HCT116 (cell line): ENCODE measurements around the gene RSPH6A. TPM values are rescaled to one million over a fixed set of nuclear protein-coding genes. Genes with fewer than 3 reads are reported as not detected.

Experiments used
- ATAC-seq: fragments of 200-7000 bp; cut with Tn5 transposase; 2 replicates; pipeline ENCODE4 v1.9.1; 2020; ENCODE audit warnings: mild to moderate bottlenecking, moderate library complexity
- BruUV-seq: library from RNA; stranded (reverse); fragments of 400-500 nt; replicated peaks from 2 replicates; lab custom pipeline; 2021; lab: Mats Ljungman, UMichigan
- CTCF ChIA-PET: fragments of 300-600 bp; sonication (Branson Sonifier 250); formaldehyde crosslinking; loops from one replicate; lab custom pipeline; 2021; ENCODE audit warnings: antibody characterized with exemption; lab: Charles Lee
- POLR2A ChIA-PET: fragments of 300-600, 350-600 bp; sonication (Branson Sonifier 250); formaldehyde crosslinking; loops from one replicate; lab custom pipeline; 2021; ENCODE audit warnings: antibody characterized with exemption; lab: Charles Lee
- RAD21 ChIA-PET, 2 experiments: fragments of 300-600 bp; sonication (Branson Sonifier 250); formaldehyde crosslinking; loops; one replicate each; lab custom pipeline; 2023; ENCODE audit warnings: low total read pairs in 2 of 2; ENCODE audit not compliant: uncharacterized antibody in 2 of 2, unreplicated experiment in 2 of 2, low non-redundant PET in 1 of 2; lab: Charles Lee
- DNase-seq: peaks from one replicate; pipeline ENCODE4 v3.0.0-alpha.2; 2010; ENCODE audit warnings: low read depth, low spot score
- H2AFZ ChIP-seq: fragments of 200-600 bp; shearing (Covaris generic), sonication (generic); 2 replicates; pipeline ENCODE4 v1.6.1; 2017; ENCODE audit warnings: low read depth, mixed run types, mixed read lengths, antibody characterized with exemption, low read length; ENCODE audit not compliant: poor library complexity, severe bottlenecking
- H3K27ac ChIP-seq: 2 replicates; pipeline ENCODE4 v1.5.1; 2012; ENCODE audit warnings: low read depth, low read length
- H3K27me3 ChIP-seq: fragments of 200-600 bp; sonication (generic); 2 replicates; pipeline ENCODE4 v1.6.1; 2016; ENCODE audit warnings: mixed run types, low read length, mixed read lengths; ENCODE audit not compliant: insufficient read depth
- H3K36me3 ChIP-seq, 2 experiments: fragments of 200-500 bp in 1 of 2; fragments of 200-600 bp in 1 of 2; sonication (Bioruptor generic) in 1 of 2; sonication (generic) in 1 of 2; 2 replicates each; pipeline versions ENCODE4 v1.5.1 to v1.6.1; 2014 to 2016; ENCODE audit warnings: low read length in 2 of 2, inconsistent platforms in 1 of 2, mixed read lengths in 1 of 2, mixed run types in 1 of 2; ENCODE audit not compliant: insufficient read depth in 2 of 2, control insufficient read depth in 1 of 2
- H3K4me1 ChIP-seq, 2 experiments: fragments of 200-600 bp in 1 of 2; sonication (generic) in 1 of 2; 2 replicates each; pipeline versions ENCODE4 v1.5.1 to v1.6.1; 2012 to 2017; ENCODE audit warnings: low read length in 2 of 2, inconsistent platforms in 1 of 2, mild to moderate bottlenecking in 1 of 2, mixed read lengths in 1 of 2, mixed run types in 1 of 2, moderate library complexity in 1 of 2; ENCODE audit not compliant: insufficient read depth in 2 of 2, control insufficient read depth in 1 of 2
- H3K4me2 ChIP-seq: fragments of 200-600 bp; sonication (generic); 2 replicates; pipeline ENCODE4 v1.6.1; 2017; ENCODE audit warnings: mixed run types, low read length, mixed read lengths
- H3K4me3 ChIP-seq, 2 experiments: fragments of 200-600 bp in 1 of 2; sonication (generic) in 1 of 2; replicated peaks in 1 of 2; 2 replicates each; pipeline ENCODE4 v1.5.1; 2011 to 2016; ENCODE audit warnings: low read length in 2 of 2, control low read depth in 1 of 2, low read depth in 1 of 2, mild to moderate bottlenecking in 1 of 2, mixed read lengths in 1 of 2, mixed run types in 1 of 2
- H3K79me2 ChIP-seq: fragments of 200-600 bp; sonication (generic); 2 replicates; pipeline ENCODE4 v1.6.1; 2017; ENCODE audit warnings: mild to moderate bottlenecking, mixed run types, low read length, moderate library complexity, mixed read lengths; ENCODE audit not compliant: insufficient read depth
- H3K9ac ChIP-seq: fragments of 200-600 bp; sonication (generic); 2 replicates; pipeline ENCODE4 v1.6.1; 2016; ENCODE audit warnings: low read length, mixed read lengths
- H3K9me2 ChIP-seq: fragments of 200-600 bp; sonication (generic), shearing (Covaris generic); 2 replicates; pipeline ENCODE4 v1.6.1; 2017; ENCODE audit warnings: mixed run types, mild to moderate bottlenecking, moderate library complexity; ENCODE audit not compliant: insufficient read depth
- H3K9me3 ChIP-seq, 2 experiments: fragments of 200-500 bp in 1 of 2; fragments of 200-600 bp in 1 of 2; sonication (Bioruptor generic) in 1 of 2; sonication (generic) in 1 of 2; 2 replicates each; pipeline ENCODE4 v1.6.1; 2014 to 2017; ENCODE audit warnings: low read length in 2 of 2, mixed read lengths in 2 of 2, inconsistent platforms in 1 of 2, low read depth in 1 of 2, mild to moderate bottlenecking in 1 of 2, mixed run types in 1 of 2, moderate library complexity in 1 of 2; ENCODE audit not compliant: control insufficient read depth in 1 of 2, insufficient read depth in 1 of 2
- H4K20me1 ChIP-seq: fragments of 200-600 bp; sonication (generic), shearing (Covaris generic); 2 replicates; pipeline ENCODE4 v1.6.1; 2017; ENCODE audit warnings: mixed run types, mild to moderate bottlenecking, moderate library complexity; ENCODE audit not compliant: insufficient read depth
- CBX3 ChIP-seq: IDR thresholded peaks from 2 replicates; pipeline ENCODE4 v1.6.1; 2012; ENCODE audit warnings: low read depth
- CEBPB ChIP-seq: IDR thresholded peaks from 2 replicates; pipeline ENCODE4 v1.6.1; 2012; ENCODE audit warnings: low read depth
- EGR1 ChIP-seq: IDR thresholded peaks from 2 replicates; pipeline ENCODE4 v1.6.1; 2012; ENCODE audit warnings: low read depth
- EZH2 ChIP-seq: fragments of 200-600 bp; sonication (generic); IDR thresholded peaks from 2 replicates; pipeline ENCODE4 v1.6.1; 2017; ENCODE audit warnings: antibody characterized with exemption, mixed run types
- EZH2phosphoT487 ChIP-seq: fragments of 200-600 bp; IDR thresholded peaks from 2 replicates; pipeline ENCODE4 v1.6.1; 2018; ENCODE audit warnings: antibody characterized with exemption, borderline replicate concordance
- FOSL1 ChIP-seq: IDR thresholded peaks from 2 replicates; pipeline ENCODE4 v1.6.1; 2012; ENCODE audit warnings: low read depth
- JUND ChIP-seq: IDR thresholded peaks from 2 replicates; pipeline ENCODE4 v1.6.1; 2012
- POLR2A ChIP-seq: IDR thresholded peaks from 2 replicates; pipeline ENCODE4 v1.7.0; 2011; ENCODE audit warnings: borderline replicate concordance; ENCODE audit not compliant: insufficient read depth, insufficient read length; ENCODE audit errors: extremely low read depth
- REST ChIP-seq: IDR thresholded peaks from 2 replicates; pipeline ENCODE4 v1.6.1; 2012; ENCODE audit warnings: low read depth
- SIN3A ChIP-seq: IDR thresholded peaks from 2 replicates; pipeline ENCODE4 v1.6.1; 2012; ENCODE audit warnings: low read depth
- SP1 ChIP-seq: IDR thresholded peaks from 2 replicates; pipeline ENCODE4 v1.6.1; 2012; ENCODE audit warnings: low read depth
- SRF ChIP-seq: IDR thresholded peaks from 2 replicates; pipeline ENCODE4 v1.6.1; 2012; ENCODE audit warnings: low read depth
- TCF7L2 ChIP-seq: IDR thresholded peaks from 2 replicates; pipeline ENCODE4 v1.7.0; 2011; ENCODE audit warnings: borderline replicate concordance, inconsistent platforms; ENCODE audit not compliant: insufficient read depth, insufficient read length; ENCODE audit errors: extremely low read depth
- ZBTB33 ChIP-seq: IDR thresholded peaks from 2 replicates; pipeline ENCODE4 v1.6.1; 2011; ENCODE audit warnings: mild to moderate bottlenecking, low read length, moderate library complexity; ENCODE audit not compliant: insufficient replicate concordance; ENCODE audit errors: extremely low read depth
- ZFX ChIP-seq: fragments of 450-650 bp; IDR thresholded peaks from 2 replicates; pipeline ENCODE4 v1.6.1; 2017
- ZNF274 ChIP-seq: fragments of 200-500 bp; sonication (Bioruptor generic); IDR thresholded peaks from 2 replicates; pipeline ENCODE4 v1.6.1; 2014; ENCODE audit warnings: mild to moderate bottlenecking, low read depth, low read length, inconsistent platforms
- intact Hi-C: fragments of 100-400 bp; cut with micrococcal nuclease; formaldehyde crosslinking; loops from 2 replicates; pipeline ENCODE4 v1.10.0; 2022
- total RNA-seq: library from RNA; stranded (reverse); gene quantifications from one replicate; pipeline ENCODE4 v1.2.1, GENCODE V29; 2021; ENCODE audit not compliant: unreplicated experiment

Gene RSPH6A
- total RNA-seq, 1 experiment from 2014 or later = 0.57 TPM

GRCh38 chr19:45820413-45821102 is 5.5 kb upstream of the RSPH6A start:
- Histone ChIP-seq H3K4me3 (no peak overlapping the region), H3K79me2 (no peaks in the 10 kb centered on the region), H3K9me2 (no peaks in the 10 kb centered on the region), H3K9me3 (no peaks in the 10 kb centered on the region), H3K27ac (no peak overlapping the region), H3K4me1 (peaks cover 3 to 11% of the 10 kb centered on the region in 2 experiments; a peak in 3 of 4 replicates), H3K9ac (no peak overlapping the region), H4K20me1 (no peaks in the 10 kb centered on the region), H2AFZ (no peak overlapping the region), H3K36me3 (peaks cover 16 to 29% of the 10 kb centered on the region in 2 experiments; a peak in 3 of 4 replicates), H3K27me3 (no peaks in the 10 kb centered on the region), H3K4me2 (no peak overlapping the region)
- ATAC-seq (no peak), DNase-seq (no peak)
- BruUV-seq = no TSS peak
- ChIA-PET CTCF (no interaction called here), RAD21 (no interaction called here), POLR2A (no interaction called here)
- intact Hi-C loops = no loop called here
- TF ChIP-seq JUND (no peak), ZBTB33 (no peak), ZNF274 (no peak), SRF (no peak), EZH2 (no peak), REST (no peak), EGR1 (no peak), TCF7L2 (no peak), SIN3A (no peak), POLR2A (no peak), ZFX (no peak), EZH2phosphoT487 (no peak), CBX3 (no peak), CEBPB (no peak), SP1 (no peak), FOSL1 (no peak)
